CD4-positive, alpha-beta T cell treated with Interleukin-2 at 100 ng/mL for 4 hours (primary cell): ENCODE results near the gene ELAVL2.
A peak's percentile ranks its signal among the peaks of the same experiment; 100 is the strongest.

Source experiments
- DNase-seq: peaks from one replicate; pipeline ENCODE4 v3.0.0-alpha.2; 2020; ENCODE audit warnings: low spot score

ELAVL2 gene

GRCh38 chr9:23826120-23826629, at the start of gene ELAVL2:
ELAVL2 (minus strand) TSS chr9:23826240; CDS start chr9:23762234, 64,006 bp downstream.
- peak; percentile 18 for DNase-seq

- DNase-seq: no peak
These were observed 32.2 kb upstream of the ELAVL2 start for GRCh38 chr9:23858234-23858633.

DNA sequence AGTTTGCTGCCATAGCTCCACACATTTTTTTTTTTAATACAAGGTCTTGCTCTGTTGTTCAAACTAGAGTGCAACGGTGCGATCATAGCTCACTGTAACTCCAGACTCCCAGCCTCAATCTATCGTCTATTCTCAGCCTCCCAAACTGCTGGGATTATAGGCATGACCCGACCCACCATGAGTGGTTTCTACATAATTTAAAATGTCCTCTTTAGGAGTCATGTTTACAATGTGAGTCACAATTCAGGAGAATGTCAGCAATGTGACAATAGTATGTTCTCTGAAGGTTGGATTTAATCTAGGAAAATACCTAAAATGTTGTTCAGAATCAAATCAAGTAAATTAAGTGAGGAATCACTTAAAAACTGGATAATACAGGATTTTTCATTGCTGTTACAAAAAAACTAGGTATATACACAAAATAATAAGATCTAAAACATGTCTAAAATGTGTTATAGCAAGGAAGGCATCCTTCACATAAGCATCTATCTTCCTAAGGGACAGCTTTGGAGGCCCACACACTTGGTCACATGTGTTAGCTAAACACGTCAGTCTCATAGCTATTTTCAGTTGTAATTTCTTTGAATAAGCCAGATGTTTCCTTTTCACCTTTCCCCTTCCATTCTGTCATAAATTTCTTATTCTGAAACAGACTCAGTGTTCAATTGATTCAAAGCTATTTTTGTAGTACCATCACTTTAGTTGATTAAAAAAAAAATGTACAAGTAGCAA, 30.0 kb upstream of the ELAVL2 start:
- no peak for DNase-seq

- no peak for DNase-seq
These were observed 24.9 kb upstream of the ELAVL2 start for GRCh38 chr9:23850690-23851629.

- no peak for DNase-seq
These were observed 24.2 kb upstream of the ELAVL2 start for GRCh38 chr9:23850242-23850689.

- no peak for DNase-seq
These were observed 23.5 kb upstream of the ELAVL2 start for GRCh38 chr9:23849379-23850035.

GRCh38 chr9:23842565-23843129, 16.6 kb upstream of the ELAVL2 start:
- no peak for DNase-seq

DNA sequence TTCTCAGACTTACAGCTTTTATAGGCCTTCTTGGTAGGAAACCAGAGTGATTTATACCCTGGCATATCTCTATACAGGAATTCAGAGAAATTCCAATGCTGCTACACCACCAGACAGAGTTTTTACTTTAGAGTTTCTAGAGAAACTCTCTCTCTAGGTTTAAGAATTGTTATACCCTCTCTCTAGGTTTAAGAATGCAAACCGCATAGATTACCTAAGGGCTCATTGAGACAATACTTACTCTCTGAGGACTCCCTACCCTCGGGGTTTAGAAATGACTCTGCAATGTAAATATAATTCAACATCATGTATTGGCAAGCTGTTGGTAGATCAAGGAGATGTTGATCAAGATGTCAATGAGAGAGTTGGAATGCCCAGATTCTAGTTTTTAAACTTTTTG, 15.3 kb upstream of the ELAVL2 start:
- no peak for DNase-seq

GRCh38 chr9:23837038-23837437, 11.0 kb upstream of the ELAVL2 start:
- DNase-seq: no peak

DNA sequence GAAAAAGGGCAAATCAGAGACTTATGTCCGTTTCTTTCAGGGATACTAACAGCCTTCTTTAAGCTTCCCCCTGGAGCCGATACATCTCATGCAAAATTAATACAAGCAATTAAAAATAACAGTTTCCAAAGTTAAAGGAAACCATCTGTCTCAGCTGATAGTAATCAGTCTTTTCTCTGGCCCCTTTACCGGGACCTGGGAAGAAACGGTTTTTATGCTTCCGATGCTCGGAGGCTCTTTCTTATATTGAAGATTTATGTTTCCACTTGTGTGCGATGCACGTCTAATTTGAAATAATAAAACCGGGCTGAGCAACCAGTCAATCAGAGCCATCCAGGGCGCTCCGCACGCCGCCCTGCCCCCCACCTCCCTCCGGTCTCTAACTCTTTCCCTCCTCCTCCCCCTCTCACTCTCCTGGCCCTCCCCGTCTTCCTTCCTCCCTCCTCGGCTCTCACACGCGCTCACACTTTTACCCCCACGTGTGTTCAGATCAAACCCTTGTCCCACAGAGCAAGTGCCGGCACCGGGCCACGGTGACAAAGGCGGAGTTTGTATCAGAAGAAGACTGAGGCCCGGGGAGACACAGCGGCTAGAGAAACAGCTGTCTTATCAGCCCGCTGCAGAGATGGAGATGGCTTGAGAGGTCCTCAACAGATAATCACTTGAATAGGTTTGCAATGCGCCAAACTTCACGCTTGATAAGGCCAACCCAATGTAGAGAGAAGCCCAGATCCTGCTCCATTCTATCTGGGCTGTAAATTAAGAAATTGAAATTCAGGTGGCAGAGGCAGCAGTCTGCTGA, 5.1 kb upstream of the ELAVL2 start:
- DNase-seq: no peak

DNA sequence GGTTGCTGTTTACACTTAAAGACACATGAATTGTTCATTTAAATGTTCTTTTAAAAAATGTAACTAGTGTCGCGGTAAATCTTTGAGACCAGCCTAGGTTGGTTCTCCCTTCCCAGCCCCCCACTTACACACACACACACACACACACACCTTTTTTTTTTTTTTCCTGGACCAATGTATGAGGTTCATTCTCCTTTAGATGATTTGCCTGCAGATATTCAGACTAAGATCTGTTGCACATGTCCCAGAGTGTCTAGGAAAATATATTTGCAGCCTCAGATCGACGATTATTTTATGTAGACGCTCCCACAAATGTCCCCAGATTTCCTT, 4.4 kb upstream of the ELAVL2 start:
- no peak for DNase-seq

GRCh38 chr9:23829580-23830475, 3.8 kb upstream of the ELAVL2 start:
- no peak for DNase-seq

DNA sequence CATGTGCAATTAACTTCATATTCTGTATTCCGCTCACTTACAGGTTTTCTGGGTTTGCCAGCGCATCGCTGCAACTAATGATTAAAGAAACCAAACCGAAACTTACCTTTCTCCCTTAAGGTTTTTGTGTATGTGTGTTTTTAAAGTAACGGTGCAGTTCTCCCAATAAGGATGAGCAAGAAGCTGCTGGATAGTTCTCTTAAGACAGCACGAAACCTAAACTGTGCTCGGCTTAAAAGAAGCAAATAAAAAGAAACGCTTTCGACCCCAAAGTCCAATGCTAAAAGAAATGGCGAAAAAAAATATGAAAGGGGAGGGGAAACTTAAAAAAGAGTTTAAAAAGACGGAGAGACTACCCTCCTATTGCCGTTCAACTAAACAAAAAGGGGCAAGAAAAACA, 340 bp downstream of the ELAVL2 start:
- no peak for DNase-seq

GRCh38 chr9:23824830-23825591, 1.0 kb downstream of the ELAVL2 start:
- DNase-seq: no peak

DNA sequence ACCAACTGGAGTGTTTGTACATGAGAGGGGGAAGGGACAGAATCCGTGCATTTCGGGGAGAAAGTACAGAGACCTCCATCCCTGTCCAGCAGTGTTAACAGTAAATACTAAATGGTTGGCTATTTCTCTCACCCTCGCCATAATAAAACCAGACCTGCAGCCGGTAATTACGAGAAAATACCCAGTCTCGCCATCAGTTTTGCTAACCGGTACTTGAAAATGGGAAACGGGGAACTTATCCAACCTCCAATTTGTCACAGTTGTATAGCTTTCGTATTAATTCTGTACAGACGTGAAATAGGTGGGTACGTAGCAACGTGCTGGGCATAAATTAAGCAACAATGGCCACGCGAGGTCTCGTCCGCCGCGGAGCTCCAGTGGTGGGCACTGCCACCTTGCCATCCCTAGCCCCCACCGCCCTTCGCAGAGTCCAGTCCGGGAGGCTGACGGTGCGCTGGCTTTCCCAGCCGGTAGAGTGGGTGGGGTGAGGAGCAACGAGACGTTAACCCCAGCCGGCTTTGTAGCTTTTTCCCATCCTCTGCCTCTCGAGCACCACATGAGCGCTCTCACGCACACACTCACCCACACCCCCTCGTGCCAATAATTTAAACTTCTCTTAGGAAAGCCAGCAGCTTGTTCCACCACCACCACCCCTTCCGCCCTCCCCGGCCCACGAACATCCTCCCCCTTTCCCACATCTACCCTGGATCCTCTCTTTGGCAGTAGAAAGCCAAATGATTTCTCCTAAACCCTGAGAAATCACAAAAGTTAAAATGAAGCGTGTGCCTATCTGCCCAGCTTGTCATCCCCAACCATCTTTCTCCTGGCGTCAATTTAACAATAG, 1.8 kb downstream of the ELAVL2 start:
- DNase-seq: no peak

DNA sequence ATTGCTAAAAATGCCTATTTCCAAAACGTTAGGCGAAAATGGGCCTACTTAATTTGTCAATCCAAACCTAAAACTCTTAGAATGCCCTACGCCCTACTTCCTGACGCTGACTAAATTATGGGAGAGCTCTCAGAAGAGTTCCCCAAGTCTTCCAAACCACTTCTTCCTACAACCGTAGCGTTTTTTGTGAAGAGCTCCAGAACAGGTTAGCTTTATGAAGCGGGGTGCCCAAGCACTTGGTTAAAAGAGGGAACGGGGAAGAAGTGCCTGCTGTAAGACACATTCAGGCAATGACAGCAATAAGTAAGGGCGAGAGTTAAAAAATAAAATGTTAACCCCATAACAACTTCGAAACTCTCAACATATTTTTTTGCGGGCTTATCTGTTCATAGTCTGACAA, 2.8 kb downstream of the ELAVL2 start:
- no peak for DNase-seq

DNA sequence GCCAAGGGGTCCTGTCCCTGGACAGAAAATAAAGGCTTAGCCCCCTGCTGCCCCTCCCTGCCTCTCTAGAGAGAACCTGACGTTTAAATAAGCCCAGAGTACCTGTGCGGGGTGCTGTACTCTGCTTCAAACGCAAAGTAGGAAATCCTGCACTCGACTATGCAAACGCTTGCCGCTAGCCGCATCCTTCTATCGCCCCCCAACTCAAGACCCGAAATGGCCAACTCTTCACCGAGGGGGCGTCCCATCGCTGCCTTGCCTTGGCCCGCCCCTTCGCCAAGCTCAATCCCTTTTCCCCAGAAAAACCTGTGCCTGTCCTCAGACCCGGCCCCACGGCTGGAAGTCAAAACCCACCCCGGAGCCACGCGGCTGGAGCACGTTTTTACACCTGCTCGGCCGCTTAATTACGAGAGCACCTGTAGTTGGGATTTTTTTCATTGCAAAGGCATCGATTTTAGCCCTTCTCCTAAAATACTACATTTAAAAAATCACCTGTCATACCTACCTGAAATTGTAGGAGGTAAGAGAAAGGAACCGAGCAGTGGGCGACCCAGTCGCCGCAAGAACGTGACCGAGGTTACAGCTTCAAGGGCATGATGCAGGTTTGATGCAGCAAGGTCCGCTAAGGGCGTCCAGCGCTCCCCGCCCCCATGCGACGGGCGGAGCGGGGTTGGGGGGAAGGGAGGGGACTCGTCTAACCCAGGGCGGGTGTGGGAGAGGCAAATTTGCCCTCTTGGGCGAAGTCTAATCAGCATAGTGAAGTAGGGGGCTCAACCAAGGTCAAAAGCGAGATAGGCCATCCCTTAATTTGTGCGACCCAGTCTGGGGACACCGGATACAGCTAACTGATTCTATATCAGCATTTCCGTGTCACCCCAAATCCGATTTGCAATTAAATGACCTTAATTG, 3.5 kb downstream of the ELAVL2 start:
- DNase-seq: no peak
